Fibroblast of lung (primary cell): Measurements from ENCODE around the gene KRT7.

Source experiments
- CTCF ChIP-seq, 2 donors: IDR thresholded peaks in 1 of 2; conservative IDR thresholded peaks in 1 of 2; 1 replicate in 1 of 2; 2 replicates in 1 of 2; pipeline ENCODE4 v1.5.1; 2011 to 2012; ENCODE audit warnings: low read length in 2 of 2, control low read depth in 1 of 2, inconsistent platforms in 1 of 2, low read depth in 1 of 2, mild to moderate bottlenecking in 1 of 2
- EZH2 ChIP-seq: IDR thresholded peaks from 2 replicates; pipeline ENCODE4 v1.5.1; 2012; ENCODE audit warnings: low read length, control low read depth, mild to moderate bottlenecking; ENCODE audit errors: missing control alignments

DNA sequence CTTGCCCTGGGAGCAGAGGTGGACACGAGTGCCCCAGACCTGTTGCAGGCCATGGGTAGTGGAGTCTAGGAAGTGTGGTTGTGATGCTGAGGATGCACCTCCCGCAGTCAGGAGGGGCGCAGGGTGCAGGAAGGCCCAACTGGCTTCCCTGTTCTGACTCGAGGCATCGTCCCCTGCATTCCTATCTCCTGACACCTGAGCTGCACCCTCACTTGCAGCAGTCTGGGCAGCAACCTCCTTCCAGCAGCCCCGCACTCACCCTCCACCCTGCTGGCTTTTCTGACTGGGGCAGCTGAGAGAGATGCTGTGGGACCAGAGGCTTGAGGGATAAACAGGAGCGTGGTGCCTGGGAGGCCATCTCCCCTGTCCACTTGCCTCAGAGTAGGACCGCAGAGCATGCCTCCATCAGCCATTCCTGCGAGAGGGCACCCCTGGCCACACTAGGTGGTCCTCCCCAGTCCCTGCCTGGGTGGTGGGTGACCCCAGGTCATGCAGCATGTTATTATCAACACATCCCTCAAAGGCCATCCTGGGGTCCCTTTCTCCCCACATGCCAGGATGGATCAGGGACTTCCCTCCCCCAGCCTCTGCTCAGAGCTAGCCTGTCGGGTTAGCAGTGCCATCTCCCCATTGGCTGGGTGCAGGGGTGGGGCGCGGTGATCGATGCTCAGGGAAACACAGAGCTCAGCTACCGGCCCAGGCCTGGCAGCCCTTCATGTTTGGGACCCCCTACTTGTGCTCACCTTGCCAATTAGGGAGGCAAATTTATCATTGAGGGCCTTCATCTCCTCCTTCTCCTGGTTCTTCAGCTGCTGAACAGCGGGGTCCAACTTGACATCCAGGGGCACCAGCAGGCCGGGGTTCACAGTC is 41.9 kb upstream of the KRT7 start:
- TF ChIP-seq CTCF (conservative IDR thresholded peaks at IDR 0.05 in 1 of 2, IDR thresholded peaks at IDR 0.05 in 1 of 2; ENCODE audit: low read depth in 1 of 2, low read length in 2 of 2) (no peak), EZH2 (no peak)
